Measurements from ENCODE around the gene NAPG.
"Not testable (repeated sequence)": the region's sequence is repeated elsewhere in the genome, so short reads cannot be mapped to it uniquely, and the experiment has no call there.

NAPG gene

GRCh38 chr18:10514601-10515000, 11.2 kb upstream of the NAPG start:
- DNase-seq, result no peak

- no peak for DNase-seq
These were observed 10.4 kb upstream of the NAPG start for GRCh38 chr18:10515456-10515855.

DNA sequence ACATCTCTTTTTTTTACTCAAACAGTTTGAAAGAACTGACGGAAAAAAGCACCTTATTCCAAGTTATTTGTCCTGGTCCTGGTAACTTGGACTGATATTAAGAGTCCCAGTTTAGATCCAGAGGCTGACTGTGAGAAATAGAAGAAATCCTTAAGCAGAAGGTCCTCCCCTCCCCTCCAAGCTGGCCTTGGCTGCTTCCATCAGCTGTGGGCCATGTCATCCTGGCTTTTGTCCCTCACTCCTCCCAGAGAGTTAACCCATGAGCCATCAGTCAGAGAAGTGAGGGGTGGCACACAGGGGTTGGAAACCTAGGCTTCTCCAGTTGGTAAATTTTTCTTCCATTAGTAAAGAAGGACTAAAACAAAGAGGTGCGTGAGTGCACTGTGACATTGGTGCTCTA, 9.7 kb upstream of the NAPG start:
- no peak for DNase-seq

DNA sequence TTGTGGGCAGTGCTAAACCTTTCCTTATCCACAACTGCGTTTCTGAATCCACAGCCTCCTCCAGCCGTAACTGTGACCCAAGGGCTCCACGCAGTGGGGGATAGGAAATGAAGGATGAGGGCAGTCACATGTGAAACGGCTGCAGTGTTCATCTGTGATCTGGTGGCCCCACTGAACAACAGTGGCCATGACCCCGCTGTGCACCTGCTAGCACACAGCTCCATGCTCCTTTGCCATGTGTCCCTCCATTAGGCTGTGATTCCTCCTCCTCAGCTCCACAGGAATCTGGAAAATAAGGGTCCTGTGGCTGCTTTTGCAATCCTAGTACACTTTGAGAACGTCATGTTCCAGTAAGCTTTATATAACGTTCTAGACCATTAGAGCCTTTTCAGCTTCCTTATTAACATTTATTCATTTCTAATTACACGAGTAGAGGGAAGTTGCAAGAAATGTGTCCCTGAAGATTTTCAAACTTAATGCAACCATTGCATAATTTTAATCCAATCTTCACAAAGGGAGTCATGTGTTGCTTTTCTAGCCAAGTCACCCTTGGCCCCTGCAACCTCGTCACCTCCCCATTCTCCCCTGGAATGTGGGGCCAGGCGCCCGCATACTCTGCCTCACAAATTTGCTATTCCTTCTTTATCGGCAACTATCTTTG, 7.1 kb upstream of the NAPG start:
- DNase-seq, result no peak

DNA sequence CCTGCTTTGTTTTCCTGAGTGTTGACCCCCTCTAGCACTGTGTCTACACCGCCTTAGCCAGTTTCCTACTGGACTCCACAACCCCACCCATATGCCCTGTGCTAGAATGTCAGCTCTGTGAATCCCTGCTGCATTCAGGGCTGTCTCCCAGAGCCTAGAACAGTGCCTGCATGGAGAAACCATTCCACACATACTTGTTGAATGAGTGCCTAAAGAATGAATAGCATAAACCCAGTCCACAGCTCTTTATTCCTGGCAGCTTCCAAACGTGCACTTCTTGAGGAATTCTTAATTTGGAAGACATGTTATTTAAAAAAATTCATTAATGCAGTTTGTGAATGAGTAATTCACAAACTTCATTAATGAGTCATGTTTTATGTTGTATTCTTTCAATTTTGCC, 6.5 kb upstream of the NAPG start:
- no peak for DNase-seq

DNA sequence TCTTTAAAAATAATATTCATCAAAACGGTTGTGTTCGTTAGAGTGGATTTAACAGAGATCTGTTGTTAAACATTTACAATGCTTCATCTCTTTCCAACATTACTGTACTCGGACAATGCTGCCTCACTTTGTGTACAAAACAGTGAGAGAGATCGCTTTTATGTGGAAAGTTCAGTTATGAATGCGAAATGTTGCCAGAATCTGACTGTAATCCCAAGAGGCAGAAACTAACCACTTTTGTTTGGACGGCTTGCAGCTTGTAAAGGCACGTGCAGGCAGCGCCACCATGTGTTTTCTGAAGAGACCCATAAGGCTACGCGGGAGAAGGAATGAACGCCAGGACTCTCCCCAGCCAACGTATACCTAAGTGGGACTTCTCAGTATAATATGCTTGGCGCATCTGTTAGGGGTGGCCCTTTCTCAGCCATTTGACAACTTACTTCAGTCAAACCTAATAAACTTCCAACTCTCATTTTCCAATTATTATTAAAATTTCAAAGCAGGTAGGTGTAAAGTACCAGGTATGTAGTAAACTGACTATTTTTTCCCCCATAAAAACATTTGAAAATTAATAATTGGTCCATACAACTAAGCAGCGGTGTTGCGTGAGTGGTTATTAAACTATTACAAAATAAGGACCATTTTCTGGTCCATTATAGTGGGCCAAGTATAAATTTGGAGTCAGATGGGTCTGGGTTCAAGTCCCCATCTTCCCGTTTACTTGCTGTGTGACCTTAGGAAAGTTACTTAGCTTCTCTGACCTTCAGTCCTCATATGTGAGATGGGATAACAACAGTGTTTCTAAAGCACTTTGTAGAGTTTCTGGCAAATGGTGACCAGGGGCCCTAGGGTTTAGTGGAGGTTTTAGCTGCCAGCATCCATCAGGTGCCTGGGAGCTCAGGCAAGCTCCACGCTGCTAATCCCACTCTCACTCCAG, 5.6 kb upstream of the NAPG start:
- peak; percentile 63 to 73 for DNase-seq

- no peak for DNase-seq
These were observed 4.3 kb upstream of the NAPG start for GRCh38 chr18:10521566-10521965.

- DNase-seq, result no peak
These were observed 3.3 kb upstream of the NAPG start for GRCh38 chr18:10522574-10522973.

GRCh38 chr18:10523544-10523943, 2.3 kb upstream of the NAPG start:
- DNase-seq, result no peak

GRCh38 chr18:10524507-10525370, 1.1 kb upstream of the NAPG start:
- DNase-seq, result no peak

DNA sequence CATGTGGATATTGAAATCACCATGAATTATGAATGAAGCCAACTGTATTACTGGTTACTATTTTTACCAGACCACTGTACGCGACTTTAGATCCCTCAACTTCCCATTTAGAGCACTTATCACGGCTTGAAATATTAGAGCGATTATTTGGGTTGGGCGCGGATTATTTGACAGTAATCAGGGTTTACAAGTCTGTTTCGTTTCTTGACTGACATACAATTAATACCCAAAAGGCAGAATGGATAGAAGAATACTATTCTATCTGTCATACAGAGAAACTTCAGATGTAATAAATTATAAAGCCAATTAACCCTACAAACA, 496 bp upstream of the NAPG start:
- DNase-seq, result no peak

DNA sequence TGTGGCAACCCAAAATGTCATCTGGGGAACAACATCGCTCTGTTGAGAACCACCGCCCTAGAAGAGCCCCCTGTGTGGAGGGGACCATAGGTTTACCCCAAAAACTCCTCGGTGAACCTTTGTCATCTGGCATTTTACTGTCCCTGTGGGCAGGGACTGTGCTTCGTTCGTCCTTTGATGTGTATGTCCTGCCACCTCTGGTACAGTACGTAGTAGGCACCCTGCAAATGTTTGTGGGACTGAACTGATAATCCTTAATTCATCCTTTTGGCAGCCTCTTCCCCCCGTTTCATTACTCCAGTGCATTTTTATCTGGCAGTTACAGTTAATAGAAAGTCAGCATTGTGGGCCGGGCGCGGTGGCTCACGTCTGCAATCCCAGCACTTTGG, 728 bp downstream of the NAPG start:
- no peak for DNase-seq

GRCh38 chr18:10528439-10528838, 2.6 kb downstream of the NAPG start:
- DNase-seq, result no peak

- no peak for DNase-seq
These were observed 4.2 kb downstream of the NAPG start for GRCh38 chr18:10530002-10530401.

DNA sequence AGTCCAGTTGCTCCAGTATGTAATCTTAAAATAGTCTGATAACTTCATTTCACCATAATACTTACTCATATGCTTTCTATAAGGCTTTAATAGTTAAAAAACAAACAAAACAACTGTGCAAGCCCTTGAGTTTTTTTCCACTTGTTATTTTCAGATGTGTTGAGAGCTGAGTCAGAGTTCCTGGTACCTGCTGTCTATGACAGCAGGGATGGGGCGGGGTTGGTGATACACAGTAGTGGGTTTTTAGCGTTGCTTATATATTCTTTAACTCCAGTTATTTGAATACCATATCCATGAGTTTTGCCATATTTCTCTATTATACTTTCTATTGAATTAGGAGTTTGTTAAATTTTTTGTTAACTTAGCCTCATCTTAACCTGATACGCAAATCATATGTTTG, 5.0 kb downstream of the NAPG start:
- DNase-seq, result no peak

DNA sequence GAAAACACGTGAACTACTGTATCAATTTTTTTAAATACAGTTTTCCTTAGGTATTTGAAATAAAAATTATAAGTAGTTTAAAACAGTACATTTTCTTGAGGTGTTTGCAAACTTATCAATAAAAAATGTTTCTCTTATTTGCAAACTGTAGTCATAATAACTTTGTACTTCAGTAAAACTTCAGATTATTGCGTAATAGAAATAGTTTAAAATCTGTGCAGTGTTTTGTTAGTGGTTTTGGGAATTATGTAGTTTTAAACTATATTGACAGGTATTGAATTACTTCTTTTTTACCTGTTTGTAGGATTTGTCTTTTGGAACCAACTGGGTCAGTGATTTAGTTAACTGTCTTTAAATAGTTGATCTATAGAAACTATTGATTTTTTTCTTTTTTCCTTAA, 7.3 kb downstream of the NAPG start:
- DNase-seq, result no peak

GRCh38 chr18:10536280-10536679, 10.5 kb downstream of the NAPG start:
- DNase-seq, result no peak

GRCh38 chr18:10537765-10538164, 11.9 kb downstream of the NAPG start:
- DNase-seq, result no peak

DNA sequence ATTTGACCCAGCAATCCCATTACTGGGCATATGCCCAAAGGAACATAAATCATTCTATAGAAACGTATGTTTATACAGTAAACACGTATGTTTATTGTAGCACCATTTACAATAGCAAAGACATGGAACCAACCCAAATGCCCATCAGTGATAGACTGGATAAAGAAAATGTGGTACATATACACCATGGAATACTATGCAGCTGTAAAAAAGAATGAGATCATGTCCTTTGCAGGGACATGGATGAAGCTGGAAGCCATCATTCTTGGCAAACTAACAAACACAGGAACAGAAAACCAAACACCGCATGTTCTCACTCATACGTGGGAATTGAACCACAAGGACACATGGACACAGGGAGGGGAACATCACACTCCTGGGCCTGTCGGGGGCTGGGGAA, 13.3 kb downstream of the NAPG start:
- DNase-seq, result not testable (repeated sequence)

GRCh38 chr18:10543277-10543676, 17.4 kb downstream of the NAPG start:
- no peak for DNase-seq

GRCh38 chr18:10544093-10544748, 18.4 kb downstream of the NAPG start:
- no peak for DNase-seq

- DNase-seq, result no peak
These were observed 20.9 kb downstream of the NAPG start for GRCh38 chr18:10546557-10547300.
